GM23338 (cell line): ENCODE data around the gene ANKRD11. TPM values are rescaled to one million over a fixed set of nuclear protein-coding genes. Genes with fewer than 3 reads are reported as not detected.

Experiments used
- ATAC-seq: fragments of 200-7000 bp; cut with Tn5 transposase; 3 replicates; pipeline ENCODE4 v1.9.1; 2020
- DNase-seq: peaks from one replicate; pipeline ENCODE4 v3.0.0-alpha.2; 2015; ENCODE audit warnings: low spot score
- H2AFZ ChIP-seq: fragments of 200-600 bp; sonication (generic); 2 replicates; pipeline ENCODE4 v1.8.0; 2016; ENCODE audit warnings: antibody characterized with exemption, mild to moderate bottlenecking, moderate library complexity
- H3F3A ChIP-seq: fragments of 200-600 bp; sonication (generic); replicated peaks from 2 replicates; pipeline ENCODE4 v1.8.0; 2017; ENCODE audit warnings: antibody characterized with exemption, mixed run types, low read depth
- H3K27ac ChIP-seq: fragments of 200-600 bp; sonication (generic); 2 replicates; pipeline ENCODE4 v1.6.1; 2016; ENCODE audit warnings: low read depth
- H3K27me3 ChIP-seq: fragments of 200-600 bp; sonication (generic); 2 replicates; pipeline ENCODE4 v1.8.0; 2016; ENCODE audit warnings: mild to moderate bottlenecking, mixed run types, moderate library complexity; ENCODE audit not compliant: insufficient read depth
- H3K36me3 ChIP-seq: fragments of 200-600 bp; sonication (generic); 2 replicates; pipeline ENCODE4 v1.8.0; 2016; ENCODE audit warnings: mild to moderate bottlenecking; ENCODE audit not compliant: insufficient read depth
- H3K4me1 ChIP-seq: fragments of 200-600 bp; sonication (generic); 2 replicates; pipeline ENCODE4 v1.8.0; 2016; ENCODE audit warnings: mild to moderate bottlenecking, moderate library complexity; ENCODE audit not compliant: insufficient read depth
- H3K4me2 ChIP-seq: fragments of 200-600 bp; sonication (generic); 2 replicates; pipeline ENCODE4 v1.7.1; 2017; ENCODE audit warnings: mixed run types
- H3K4me3 ChIP-seq: fragments of 200-600 bp; sonication (generic); 2 replicates; pipeline ENCODE4 v1.6.1; 2016; ENCODE audit warnings: mixed run types
- H3K79me2 ChIP-seq: fragments of 200-600 bp; sonication (generic); replicated peaks from 2 replicates; pipeline ENCODE4 v1.8.0; 2017; ENCODE audit warnings: mild to moderate bottlenecking; ENCODE audit not compliant: insufficient read depth
- H3K9me2 ChIP-seq: fragments of 200-600 bp; sonication (generic); 2 replicates; pipeline ENCODE4 v1.8.0; 2017; ENCODE audit not compliant: insufficient read depth
- H4K20me1 ChIP-seq: fragments of 200-600 bp; sonication (generic); replicated peaks from 2 replicates; pipeline ENCODE4 v1.8.0; 2017; ENCODE audit warnings: mild to moderate bottlenecking; ENCODE audit not compliant: insufficient read depth
- H3K27ac Mint-ChIP-seq: 2 replicates; pipeline ENCODE4 v1.8.0; 2020; ENCODE audit warnings: inconsistent platforms, mild to moderate bottlenecking, moderate library complexity, mixed read lengths
- H3K27me3 Mint-ChIP-seq: 3 replicates; pipeline ENCODE4 v1.8.0; 2022; ENCODE audit warnings: low read depth, mild to moderate bottlenecking, moderate library complexity, mixed read lengths, inconsistent platforms; ENCODE audit not compliant: insufficient read depth, poor library complexity
- H3K36me3 Mint-ChIP-seq: 3 replicates; pipeline ENCODE4 v1.8.0; 2021; ENCODE audit warnings: low read depth, mild to moderate bottlenecking, inconsistent platforms, moderate library complexity, mixed read lengths
- H3K4me1 Mint-ChIP-seq: 3 replicates; pipeline ENCODE4 v1.8.0; 2020; ENCODE audit warnings: mild to moderate bottlenecking, inconsistent platforms, mixed read lengths
- H3K4me3 Mint-ChIP-seq: 3 replicates; pipeline ENCODE4 v1.8.0; 2021; ENCODE audit warnings: moderate library complexity, mild to moderate bottlenecking, inconsistent platforms, mixed read lengths
- H3K9me3 Mint-ChIP-seq: 3 replicates; pipeline ENCODE4 v1.8.0; 2020; ENCODE audit warnings: moderate library complexity, mild to moderate bottlenecking, inconsistent platforms, mixed read lengths
- CREB1 ChIP-seq: fragments of 250-450 bp; sonication (Bioruptor Pico); IDR thresholded peaks from 2 replicates; pipeline ENCODE4 v1.5.0; 2020; ENCODE audit warnings: low read depth, mild to moderate bottlenecking, moderate library complexity
- CTCF ChIP-seq, 2 experiments: fragments of 200-600 bp in 1 of 2; sonication (generic) in 1 of 2; conservative IDR thresholded peaks; 2 replicates each; pipeline versions ENCODE4 v1.5.1 to v1.6.1; 2016 to 2017; ENCODE audit warnings: antibody characterized with exemption in 2 of 2, low read depth in 2 of 2, mild to moderate bottlenecking in 2 of 2, moderate library complexity in 1 of 2
- ETS1 ChIP-seq: IDR thresholded peaks from 2 replicates; pipeline ENCODE4 v1.6.1; 2016; ENCODE audit warnings: antibody characterized with exemption
- EZH2 ChIP-seq: fragments of 200-600 bp; sonication (generic); IDR thresholded peaks from one replicate; pipeline ENCODE4 v1.8.0; 2017; ENCODE audit warnings: antibody characterized with exemption, mild to moderate bottlenecking, low read depth; ENCODE audit not compliant: unreplicated experiment
- EZH2phosphoT487 ChIP-seq: fragments of 200-600 bp; sonication (generic); IDR thresholded peaks from one replicate; pipeline ENCODE4 v1.8.1; 2018; ENCODE audit warnings: antibody characterized with exemption; ENCODE audit not compliant: unreplicated experiment
- JUNB ChIP-seq: IDR thresholded peaks from one replicate; pipeline ENCODE4 v1.6.1; 2016; ENCODE audit warnings: antibody characterized with exemption; ENCODE audit not compliant: unreplicated experiment
- NANOG ChIP-seq: IDR thresholded peaks from 2 replicates; pipeline ENCODE4 v1.6.1; 2016; ENCODE audit warnings: antibody characterized with exemption, borderline replicate concordance
- POLR2AphosphoS5 ChIP-seq: IDR thresholded peaks from 2 replicates; pipeline ENCODE4 v1.6.1; 2016; ENCODE audit warnings: antibody characterized with exemption, low read depth
- REST ChIP-seq: IDR thresholded peaks from one replicate; pipeline ENCODE4 v1.6.1; 2018; ENCODE audit warnings: antibody characterized with exemption; ENCODE audit not compliant: unreplicated experiment
- STAT1 ChIP-seq: IDR thresholded peaks from one replicate; pipeline ENCODE4 v1.6.1; 2016; ENCODE audit warnings: antibody characterized with exemption; ENCODE audit not compliant: unreplicated experiment
- ZNF114 ChIP-seq: fragments of 250-450 bp; sonication (Bioruptor Pico); IDR thresholded peaks from 2 replicates; pipeline ENCODE4 v1.5.0; 2020; ENCODE audit warnings: mild to moderate bottlenecking, moderate library complexity
- ZNF331 ChIP-seq: fragments of 250-450 bp; sonication (Bioruptor Pico); IDR thresholded peaks from 2 replicates; pipeline ENCODE4 v1.5.0; 2020; ENCODE audit warnings: low read depth, mild to moderate bottlenecking, moderate library complexity
- polyA plus RNA-seq: library from polyadenylated mRNA; unstranded; fragments of >200 nt; fragmentation: Nextera tagmentation; extraction: Ambion mirVana; gene quantifications from 2 replicates; pipeline ENCODE4 v1.2.1, GENCODE V29; 2016
- total RNA-seq: library from RNA; depleted of rRNA; stranded (reverse); fragments of >200 nt; shearing (Covaris generic); gene quantifications from 2 replicates; pipeline ENCODE4 v1.2.3, GENCODE V29; 2014

ANKRD11 gene
- total and polyA plus RNA-seq, 2 experiments from 2014 or later: 130 to 159 TPM

- Mint-ChIP-seq H3K4me1 (peaks cover 2% of the 10 kb centered on the region; the same call in 1 of the 3 replicates), H3K36me3 (peaks cover 39% of the 10 kb centered on the region), H3K27me3 (peaks cover 4% of the 10 kb centered on the region), H3K9me3 (no peaks in the 10 kb centered on the region), H3K27ac (no peak overlapping the region), H3K4me3 (no peak overlapping the region; the same call in 2 of the 3 replicates)
- no peak for DNase-seq
- H3K4me2 ChIP-seq: no peak overlapping the region
- peaks cover 37% of the 10 kb centered on the region for H3K79me2 ChIP-seq
- peaks cover 7% of the 10 kb centered on the region; the same call in 1 of the 2 replicates for H3K27me3 ChIP-seq
- no peak for ATAC-seq
- no peak overlapping the region for H3K27ac ChIP-seq
- peaks cover 14% of the 10 kb centered on the region for H4K20me1 ChIP-seq
- no peak overlapping the region for H2AFZ ChIP-seq
- peaks cover 35% of the 10 kb centered on the region for H3K36me3 ChIP-seq
- H3K4me3 ChIP-seq: no peak overlapping the region
- H3K4me1 ChIP-seq: peaks cover 12% of the 10 kb centered on the region
- peaks cover 12% of the 10 kb centered on the region; the same call in 1 of the 2 replicates for H3F3A ChIP-seq
- no peaks in the 10 kb centered on the region for H3K9me2 ChIP-seq
- TF ChIP-seq EZH2phosphoT487 (no peak), STAT1 (no peak), ZNF114 (CRISPR knock-in tag) (no peak), NANOG (no peak), ZNF331 (CRISPR knock-in tag) (no peak), POLR2AphosphoS5 (no peak), REST (no peak), JUNB (no peak), CTCF (conservative IDR thresholded peaks at IDR 0.05; ENCODE audit: low read depth in 2 of 2) (no peak)
These were observed 20.2 kb upstream of the ANKRD11 start for GRCh38 chr16:89510526-89510925.

- TF ChIP-seq EZH2phosphoT487 (no peak), CREB1 (CRISPR knock-in tag) (peak; percentile 46; the same call in 1 of the 2 replicates), POLR2AphosphoS5 (peak; percentile 86), STAT1 (no peak), REST (no peak), ETS1 (peak; percentile 16; the same call in 1 of the 2 replicates), NANOG (no peak), EZH2 (no peak)
- Mint-ChIP-seq H3K36me3 (peaks cover 21% of the 10 kb centered on the region), H3K27me3 (peaks cover 9% of the 10 kb centered on the region), H3K9me3 (no peaks in the 10 kb centered on the region), H3K4me1 (peaks cover 4% of the 10 kb centered on the region; the same call in 2 of the 3 replicates), H3K4me3 (peak within 1 kb of the TSS; percentile 97), H3K27ac (peak within 1 kb of the TSS; percentile 96)
- peaks cover 7% of the 10 kb centered on the region; the same call in 1 of the 2 replicates for H3K27me3 ChIP-seq
- H3K4me2 ChIP-seq: peak within 1 kb of the TSS; percentile 96
- H3K79me2 ChIP-seq: peaks cover 33% of the 10 kb centered on the region
- peak within 1 kb of the TSS; percentile 74 for H3K4me3 ChIP-seq
- peaks cover 12% of the 10 kb centered on the region for H3K4me1 ChIP-seq
- peak within 1 kb of the TSS; percentile 94 for H2AFZ ChIP-seq
- H3K36me3 ChIP-seq: peaks cover 18% of the 10 kb centered on the region
- ATAC-seq (peak; percentile 82), DNase-seq (peak; percentile 91)
- peaks cover 12% of the 10 kb centered on the region; the same call in 1 of the 2 replicates for H3F3A ChIP-seq
- H4K20me1 ChIP-seq: peaks cover 14% of the 10 kb centered on the region
- peak within 1 kb of the TSS; percentile 78; the same call in 1 of the 2 replicates for H3K27ac ChIP-seq
- H3K9me2 ChIP-seq: no peaks in the 10 kb centered on the region
These were observed 17.7 kb upstream of the ANKRD11 start, which contains the start of gene SPG7 for GRCh38 chr16:89507834-89508590. TSS of gene SPG7 (plus strand) at chr16:89508403. CDS start at chr16:89508418, 15 bp downstream.
